Heart left ventricle (tissue), 16 donors: ENCODE measurements around the gene CHD9. TPM values are rescaled to one million over a fixed set of nuclear protein-coding genes. Genes with fewer than 3 reads are reported as not detected.

Experiments used
- ATAC-seq, 4 donors: fragments of 200-7000 bp; cut with Tn5 transposase; one replicate each; pipeline ENCODE4 v1.9.1; 2020 to 2022; ENCODE audit warnings: moderate library complexity in 4 of 4, mild to moderate bottlenecking in 3 of 4, moderate number of reproducible peaks in 1 of 4
- DNase-seq, 5 donors: peaks; one replicate each; pipeline ENCODE4 v3.0.0-alpha.2; 2020
- H3K27ac ChIP-seq, 12 donors: fragments of 200-600 bp; sonication (generic) in 4 of 12; one replicate each; pipeline versions ENCODE4 v1.5.0 to v1.8.0; 2016 to 2022; ENCODE audit warnings: mild to moderate bottlenecking in 2 of 12
- H3K27me3 ChIP-seq, 9 donors: fragments of 200-600 bp; sonication (generic) in 2 of 9; one replicate each; pipeline versions ENCODE4 v1.5.1 to v1.8.0; 2016 to 2022; ENCODE audit warnings: mild to moderate bottlenecking in 3 of 9
- H3K36me3 ChIP-seq, 9 donors: fragments of 200-600 bp; sonication (generic) in 2 of 9; one replicate each; pipeline versions ENCODE4 v1.5.0 to v1.8.0; 2018 to 2022; ENCODE audit warnings: mild to moderate bottlenecking in 2 of 9
- H3K4me1 ChIP-seq, 12 donors: fragments of 200-600 bp; sonication (generic) in 4 of 12; one replicate each; pipeline versions ENCODE4 v1.5.0 to v1.8.0; 2016 to 2022; ENCODE audit warnings: mild to moderate bottlenecking in 3 of 12
- H3K4me3 ChIP-seq, 12 donors: fragments of 200-600 bp; sonication (generic) in 4 of 12; one replicate each; pipeline versions ENCODE4 v1.5.0 to v1.8.0; 2017 to 2022; ENCODE audit warnings: mild to moderate bottlenecking in 9 of 12, moderate library complexity in 4 of 12
- H3K9me3 ChIP-seq, 12 donors: fragments of 200-600 bp; sonication (generic) in 4 of 12; one replicate each; pipeline versions ENCODE4 v1.5.0 to v1.8.0; 2016 to 2022; ENCODE audit warnings: mild to moderate bottlenecking in 1 of 12
- CTCF ChIP-seq, 12 donors: fragments of 200-600 bp; sonication (generic) in 4 of 12; IDR thresholded peaks; one replicate each; pipeline versions ENCODE4 v1.5.0 to v1.8.0; 2018 to 2022; ENCODE audit warnings: antibody characterized with exemption in 12 of 12, mild to moderate bottlenecking in 5 of 12
- POLR2A ChIP-seq, 2 donors: fragments of 450-650 bp; IDR thresholded peaks; one replicate each; pipeline ENCODE4 v1.6.1; 2017; ENCODE audit warnings: antibody characterized with exemption in 2 of 2, mild to moderate bottlenecking in 2 of 2, moderate library complexity in 2 of 2
- WGBS, 4 donors: extraction: QIAGEN DNeasy Blood & Tissue Kit in 2 of 4; methylation state at CpG; one replicate each; pipeline versions ENCODE4 v1.1.5 to v1.1.7; 2013 to 2018; 5-methylcytosine and 5-hydroxymethylcytosine counted together
- intact Hi-C, 10 donors: fragments of 100-400 bp; cut with DNase I; formaldehyde crosslinking; loops; one replicate each; pipeline versions ENCODE4 v1.11.1 to v1.14.2; 2022
- long read RNA-seq, 3 donors: library from polyadenylated mRNA; unstranded; transcript quantifications; one replicate each; pipeline ENCODE4 v2.0.0, GENCODE V29; 2020 to 2021
- polyA plus RNA-seq, 2 donors: library from polyadenylated mRNA; stranded (reverse); fragments of 200-250 nt; gene quantifications; one replicate each; pipeline ENCODE4 v1.2.3, GENCODE V29; 2013
- total RNA-seq, 9 donors: library from RNA; depleted of rRNA in 2 of 9; stranded (reverse); fragments of >200 nt in 2 of 9; fragmentation: NEBNext Ultra II Directional in 3 of 9; extraction: Animal tissue kit (Norgen Biotek cat#: 25700) in 3 of 9; gene quantifications; one replicate each; pipeline versions ENCODE4 v1.1.0 to v1.2.4, GENCODE V29; 2016 to 2023
- donor health status: ischemic (EF 13 %, LVEDD 7.1; RV severe dilation, severe dysfunction).
- donor health status: healthy with polysubstance abuse.
- donor health status: DM: no; HTN: yes; CAD: no.
- donor health status: DM: no; HTN: no; CAD: no.
- donor health status: ischemic (EF 25% LVEDD 6.9; RV normal size, moderate dysfunction).
- donor health status: ischemic (EF 25% LVEDD 5.7; RV mildly dilated, moderate dysfunction).
- donor health status: healthy.
- donor health status: DM: yes; HTN: yes; CAD: no.
- donor health status: ischemic (EF 35%, LVEDD 5.7; RV mildly dilated, moderate dysfunction).
- donor health status: nonischemic (EF 11% LVEDD 7.7; RV severe dilation, severe dysfunction).
- donor health status: DM: yes; HTN: yes; CAD: no.
- donor health status: PGD.
- donor health status: ischemic (EF 29% LVEDD 5.4; RV normal size, mild dysfunction).
- donor health status: nonischemic (EF 23%, LVEDD 6.1; RV moderate dilation, normal function).

The CHD9 gene, protein sequence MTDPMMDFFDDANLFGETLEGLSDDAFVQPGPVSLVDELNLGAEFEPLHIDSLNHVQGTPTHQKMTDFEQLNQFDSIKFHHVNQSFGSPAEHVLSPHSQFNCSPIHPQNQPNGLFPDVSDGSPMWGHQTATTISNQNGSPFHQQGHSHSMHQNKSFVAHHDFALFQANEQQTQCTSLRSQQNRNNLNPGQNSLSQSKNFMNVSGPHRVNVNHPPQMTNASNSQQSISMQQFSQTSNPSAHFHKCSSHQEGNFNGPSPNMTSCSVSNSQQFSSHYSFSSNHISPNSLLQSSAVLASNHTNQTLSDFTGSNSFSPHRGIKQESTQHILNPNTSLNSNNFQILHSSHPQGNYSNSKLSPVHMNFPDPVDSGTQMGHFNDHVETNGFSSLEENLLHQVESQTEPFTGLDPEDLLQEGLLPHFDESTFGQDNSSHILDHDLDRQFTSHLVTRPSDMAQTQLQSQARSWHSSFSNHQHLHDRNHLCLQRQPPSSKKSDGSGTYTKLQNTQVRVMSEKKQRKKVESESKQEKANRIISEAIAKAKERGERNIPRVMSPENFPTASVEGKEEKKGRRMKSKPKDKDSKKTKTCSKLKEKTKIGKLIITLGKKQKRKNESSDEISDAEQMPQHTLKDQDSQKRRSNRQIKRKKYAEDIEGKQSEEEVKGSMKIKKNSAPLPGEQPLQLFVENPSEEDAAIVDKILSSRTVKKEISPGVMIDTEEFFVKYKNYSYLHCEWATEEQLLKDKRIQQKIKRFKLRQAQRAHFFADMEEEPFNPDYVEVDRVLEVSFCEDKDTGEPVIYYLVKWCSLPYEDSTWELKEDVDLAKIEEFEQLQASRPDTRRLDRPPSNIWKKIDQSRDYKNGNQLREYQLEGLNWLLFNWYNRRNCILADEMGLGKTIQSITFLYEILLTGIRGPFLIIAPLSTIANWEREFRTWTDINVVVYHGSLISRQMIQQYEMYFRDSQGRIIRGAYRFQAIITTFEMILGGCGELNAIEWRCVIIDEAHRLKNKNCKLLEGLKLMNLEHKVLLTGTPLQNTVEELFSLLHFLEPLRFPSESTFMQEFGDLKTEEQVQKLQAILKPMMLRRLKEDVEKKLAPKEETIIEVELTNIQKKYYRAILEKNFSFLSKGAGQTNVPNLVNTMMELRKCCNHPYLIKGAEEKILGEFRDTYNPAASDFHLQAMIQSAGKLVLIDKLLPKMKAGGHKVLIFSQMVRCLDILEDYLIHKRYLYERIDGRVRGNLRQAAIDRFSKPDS (N-terminal part only)
- total RNA-seq (10 to 100 TPM; 37.9 to 56.2 (median 44.1) TPM), polyA plus RNA-seq (10 to 100 TPM; 11.8 to 13.1 TPM)
- long read RNA-seq, donor 1, partial matches to known transcripts, result 12 of 19 reads
- long read RNA-seq, donor 1, other reads (novel, unspliced or antisense), result 4 of 19 reads
- long read RNA-seq, donor 2, partial matches to known transcripts, result 47 of 64 reads
- long read RNA-seq, donor 2, other reads (novel, unspliced or antisense), result 13 of 64 reads
- long read RNA-seq, donor 3, partial matches to known transcripts, result 10 of 19 reads
- long read RNA-seq, donor 3, other reads (novel, unspliced or antisense), result 8 of 19 reads

GRCh38 chr16:53054670-53055485 is at the start of gene CHD9:
CHD9 (plus strand) TSS chr16:53054991; CDS start chr16:53156090, 101,099 bp downstream.
- DNase-seq (peak; percentile 85 to 93 (median 87)), ATAC-seq (peak; percentile 81 to 94 (median 92))
- TF ChIP-seq POLR2A (IDR thresholded peaks at IDR 0.05), result peak in 1 of 2 donors; percentile 27
- TF ChIP-seq CTCF (IDR thresholded peaks at IDR 0.05), result peak; percentile 99 to 100 (median 100)
- H3K4me3 ChIP-seq, result peak within 1 kb of the TSS; percentile 38 to 93 (median 78)
- no peaks in the 10 kb centered on the region for H3K9me3 ChIP-seq
- peaks cover 0 to 45% (median 29%) of the 10 kb centered on the region in 12 donors for H3K4me1 ChIP-seq
- no peaks in the 10 kb centered on the region for H3K27me3 ChIP-seq
- H3K27ac ChIP-seq, result peak within 1 kb of the TSS; percentile 81 to 96 (median 91)
- no peaks in the 10 kb centered on the region for H3K36me3 ChIP-seq
- 1% methylated on average over 9 to 62 of the region's 62 CpGs for WGBS, 4 donors
- intact Hi-C loops, result loop anchor here (1.0 to 10.0 kb wide), 21 partner anchors 37 to 450 kb away; partner anchors contain the start of gene AKTIP (in 1 of the 10)

DNA sequence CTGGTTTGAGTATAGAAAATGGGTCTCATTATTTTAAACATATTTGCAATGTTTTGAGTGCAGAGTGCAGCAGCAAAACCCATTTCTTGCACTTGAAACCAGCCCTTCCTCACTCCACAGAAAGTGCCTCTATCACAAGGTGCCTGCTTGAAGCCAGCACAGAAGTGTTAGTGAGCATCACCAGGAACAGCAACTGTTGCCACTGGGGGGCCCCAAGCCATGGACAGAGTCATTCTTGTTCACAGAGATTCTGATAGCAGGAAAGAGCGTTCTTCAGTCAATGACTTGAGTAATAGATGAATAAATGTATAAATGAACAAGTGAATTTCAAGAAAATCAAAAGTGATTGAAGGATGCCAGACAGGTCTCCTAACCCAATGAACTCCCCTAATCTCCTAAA is 47.7 kb upstream of the CHD9 start:
- 58 to 74% (median 59%) methylated on average over 1 of the region's 1 CpG for WGBS, 4 donors

More for the DNA sequence above, 47.7 kb upstream of the CHD9 start:
- intact Hi-C loops, result no loop called here
- no peak for ATAC-seq
- no peak overlapping the region for H3K4me3 ChIP-seq
- no peaks in the 10 kb centered on the region for H3K27me3 ChIP-seq
- H3K27ac ChIP-seq, result no peak overlapping the region
- TF ChIP-seq POLR2A (IDR thresholded peaks at IDR 0.05), result no peak
- no peak for TF ChIP-seq CTCF (IDR thresholded peaks at IDR 0.05)
- H3K9me3 ChIP-seq, result no peaks in the 10 kb centered on the region
- no peak for DNase-seq
- H3K4me1 ChIP-seq, result no peaks in the 10 kb centered on the region
- H3K36me3 ChIP-seq, result no peaks in the 10 kb centered on the region
